HG02852 (cell line): Measurements from ENCODE around the gene KPTN.

ENCODE experiments used
- ATAC-seq: cut with Tn5 transposase; IDR thresholded peaks from one replicate; pipeline ENCODE4 v1.9.1; 2021; ENCODE audit warnings: mild to moderate bottlenecking, moderate library complexity; ENCODE audit not compliant: unreplicated experiment

The KPTN gene

DNA sequence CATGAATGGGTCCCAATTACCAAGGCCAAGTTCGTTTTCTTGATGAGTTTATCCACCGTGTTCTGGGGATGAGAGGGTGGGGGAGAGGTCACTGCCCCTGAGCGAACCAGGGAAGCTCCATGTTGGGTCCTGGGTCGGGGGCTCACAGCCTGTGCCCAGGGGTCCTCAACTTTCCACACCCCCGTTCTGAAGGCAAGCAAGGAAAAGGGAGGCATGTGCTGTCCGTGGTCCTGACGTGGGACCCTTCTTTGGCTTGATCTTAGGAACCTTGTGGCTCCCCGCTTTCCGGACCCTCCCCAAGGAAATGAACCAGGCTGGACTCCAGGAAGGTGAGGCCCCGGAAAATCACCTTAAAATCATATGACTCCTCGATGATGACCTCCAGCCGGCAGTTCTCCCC, 46.5 kb downstream of the KPTN start:
- ATAC-seq: no peak

DNA sequence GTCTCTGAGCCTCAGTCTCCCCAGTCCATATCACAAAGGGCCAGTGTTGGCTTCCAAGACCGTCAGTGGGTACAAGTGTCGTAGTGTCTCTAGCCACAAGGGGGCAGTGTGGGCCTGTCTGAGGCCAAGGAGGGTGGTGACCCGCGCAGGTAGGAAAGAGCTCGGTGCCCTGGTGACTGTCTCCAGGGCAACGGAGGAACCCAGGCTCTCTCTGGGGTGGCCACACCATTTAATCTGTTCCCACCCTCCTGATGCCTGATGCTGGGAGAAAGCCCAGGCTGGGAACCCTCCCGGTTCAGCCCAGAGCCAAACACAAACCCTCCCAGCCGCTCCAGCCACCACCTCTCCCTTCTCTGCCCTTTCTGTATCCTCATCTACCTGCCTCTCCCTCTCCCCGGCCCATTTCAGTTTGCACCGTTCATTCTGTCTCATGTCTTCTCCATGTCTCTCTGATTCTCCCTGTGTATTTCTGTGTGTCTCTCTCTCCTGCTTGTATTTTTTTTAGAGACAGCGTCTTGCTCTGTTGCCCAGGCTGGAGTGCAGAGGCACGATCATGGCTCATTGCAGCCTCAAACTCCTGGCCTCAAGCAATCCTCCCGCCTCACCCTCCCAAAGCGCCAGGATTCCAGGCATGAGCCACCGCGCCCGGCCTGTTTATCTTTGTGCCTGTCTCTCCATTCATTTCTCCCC, 47.2 kb downstream of the KPTN start:
- ATAC-seq: no peak

DNA sequence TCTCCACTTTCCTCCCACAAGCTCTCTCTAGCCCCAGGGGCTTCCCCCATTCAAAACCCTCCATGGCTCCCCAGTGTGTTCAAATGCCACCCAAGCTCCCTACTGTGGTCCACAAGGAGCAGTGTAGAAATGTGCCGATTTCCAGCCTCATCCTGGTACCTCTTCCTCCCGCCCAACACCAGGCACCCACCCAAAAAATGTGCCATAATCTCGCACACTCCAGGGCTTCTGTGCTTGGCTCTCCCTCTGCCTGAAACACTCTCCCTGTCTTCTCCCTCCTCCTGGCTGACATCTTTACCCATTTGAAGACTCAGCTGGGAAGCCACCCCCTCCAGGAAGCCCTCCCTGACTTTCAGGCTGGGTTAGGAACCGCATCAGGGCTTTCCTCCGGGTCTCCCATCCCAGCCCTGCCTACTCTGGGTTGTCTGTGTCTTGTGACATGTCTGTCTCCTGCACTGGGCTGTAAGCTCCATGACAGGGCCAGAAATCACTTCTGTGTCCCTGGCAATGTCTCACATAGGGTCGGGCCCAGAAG, 48.1 kb downstream of the KPTN start:
- no peak for ATAC-seq

DNA sequence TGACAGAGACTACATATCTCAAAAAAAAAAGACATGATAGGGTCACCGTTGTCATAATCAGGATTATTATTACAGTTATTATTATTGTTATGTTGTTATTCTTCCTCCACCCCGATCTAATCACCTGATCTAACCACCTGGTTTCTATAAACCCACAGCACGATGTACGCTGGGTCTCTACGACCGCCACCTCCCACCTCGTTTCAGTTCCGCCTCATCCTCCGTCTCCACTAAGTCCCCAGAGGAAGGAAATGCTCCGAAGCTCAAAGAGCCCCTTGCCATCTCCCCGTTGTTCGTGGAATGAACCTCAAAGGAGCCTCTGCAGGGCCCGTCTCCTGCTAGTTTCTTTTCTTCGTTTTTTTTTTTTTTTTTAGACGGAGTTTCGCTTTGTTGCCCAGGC, 48.8 kb downstream of the KPTN start:
- ATAC-seq: no peak

DNA sequence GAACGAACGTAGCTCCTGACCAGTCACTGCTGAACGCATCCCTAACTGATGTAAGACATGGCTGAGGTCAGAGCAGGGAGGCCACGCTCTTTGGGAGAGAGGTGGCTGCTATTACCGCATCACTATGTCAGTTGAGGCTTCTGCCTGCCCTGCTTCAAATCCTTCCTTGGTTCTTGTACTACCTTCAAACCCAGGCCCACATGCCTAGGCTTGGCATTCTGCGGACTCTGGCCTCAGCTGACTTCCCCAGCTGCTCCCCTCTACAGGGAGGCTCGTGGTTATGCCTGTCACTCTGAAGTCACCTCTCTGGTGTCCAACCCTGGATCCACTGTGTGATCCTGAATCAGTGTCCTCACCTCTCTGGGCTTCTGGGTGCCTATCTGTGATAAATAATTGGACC, 49.9 kb downstream of the KPTN start:
- no peak for ATAC-seq

DNA sequence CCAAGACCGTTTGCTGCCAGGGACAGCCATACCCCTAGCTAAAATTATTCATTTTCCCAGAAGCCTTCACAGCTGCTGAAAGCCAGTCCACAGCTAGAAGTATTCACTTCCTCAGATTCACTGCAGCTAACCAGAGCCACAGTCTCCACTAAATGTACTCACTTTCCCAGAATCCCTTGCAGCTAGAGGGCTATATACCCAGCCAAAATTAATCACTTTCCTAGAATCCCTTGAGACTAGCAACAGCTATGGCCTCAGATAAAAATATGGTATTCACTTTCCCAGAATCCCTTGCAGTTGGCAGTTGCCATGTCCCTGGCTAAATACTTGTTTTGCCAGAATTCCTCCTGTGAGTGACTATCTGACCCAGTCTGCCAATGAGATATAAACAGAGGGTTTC, 50.9 kb downstream of the KPTN start:
- ATAC-seq: no peak

DNA sequence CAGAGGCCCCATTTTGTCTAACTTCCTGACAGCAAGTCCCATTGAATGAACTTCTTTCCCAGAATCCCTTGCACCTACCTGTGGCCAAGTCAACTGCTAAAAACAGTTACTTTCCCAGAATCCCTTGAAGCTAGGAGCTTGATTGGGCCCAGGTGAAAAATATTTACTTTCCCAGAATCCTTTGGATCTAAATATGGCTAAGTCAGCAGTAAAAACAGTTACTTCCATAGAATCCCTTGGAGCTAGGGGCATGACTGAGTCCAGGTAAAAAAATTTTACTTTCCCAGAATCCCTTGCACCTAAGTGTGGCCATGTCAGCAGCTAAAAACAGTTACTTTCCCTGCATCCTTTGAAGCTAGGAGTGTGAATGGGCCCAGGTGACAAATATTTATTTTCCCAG, 51.5 kb downstream of the KPTN start:
- no peak for ATAC-seq

DNA sequence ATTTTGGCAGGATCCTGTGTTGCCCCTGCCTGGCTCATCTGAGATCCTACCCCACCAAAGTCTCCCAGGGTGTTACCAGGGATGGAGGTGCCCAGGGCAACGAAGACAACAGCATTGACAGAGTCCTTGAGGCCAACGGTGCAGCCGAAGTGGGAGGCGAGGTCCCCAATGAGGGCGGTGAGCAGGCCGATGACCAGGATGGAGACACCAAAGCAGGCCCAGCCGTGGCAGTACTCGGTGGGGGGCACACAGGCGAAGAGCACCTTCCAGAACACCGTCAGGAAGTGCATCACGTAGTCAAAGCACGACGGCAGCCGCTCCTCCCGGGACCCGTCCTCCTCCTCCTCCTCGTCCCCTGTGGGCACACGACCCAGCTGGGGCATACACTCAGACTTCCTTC, 51.9 kb downstream of the KPTN start:
- no peak for ATAC-seq

DNA sequence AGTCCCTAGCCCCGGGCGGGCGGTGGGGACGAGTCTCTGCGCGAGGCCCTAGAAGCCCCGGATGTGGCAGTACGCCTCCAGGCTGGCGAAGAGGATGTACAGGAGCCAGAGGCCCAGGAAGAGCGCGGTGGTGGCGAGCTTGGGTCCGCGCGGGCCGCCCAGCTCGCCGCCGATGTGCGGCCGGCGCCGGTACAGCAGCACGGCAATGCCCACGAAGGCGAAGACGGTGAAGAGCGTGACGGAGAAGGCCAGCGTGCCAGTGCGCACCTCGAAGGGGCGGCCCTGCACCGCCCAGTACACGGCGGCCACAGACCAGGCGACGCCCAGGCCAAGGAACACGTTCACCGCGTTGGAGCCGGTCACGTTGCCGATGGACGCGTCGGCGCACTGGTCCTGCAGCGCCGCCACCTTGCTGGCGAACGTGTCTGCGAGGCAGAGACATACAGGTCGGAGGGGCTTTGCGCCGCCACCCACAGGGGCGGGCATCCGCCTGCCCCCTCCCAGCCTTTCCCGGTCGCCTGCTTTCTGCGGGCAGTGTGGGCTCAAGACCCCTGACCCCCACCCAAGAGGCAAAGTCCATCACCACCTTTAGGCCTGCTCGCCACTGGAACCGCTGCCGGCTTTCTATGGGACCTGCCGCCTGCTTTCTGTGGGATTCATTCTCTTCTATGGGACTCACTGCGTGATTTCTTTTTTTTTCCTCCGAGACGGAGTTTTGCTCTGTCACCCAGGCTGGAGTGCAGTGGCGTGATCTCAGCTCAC, 53.8 kb downstream of the KPTN start:
- no peak for ATAC-seq

DNA sequence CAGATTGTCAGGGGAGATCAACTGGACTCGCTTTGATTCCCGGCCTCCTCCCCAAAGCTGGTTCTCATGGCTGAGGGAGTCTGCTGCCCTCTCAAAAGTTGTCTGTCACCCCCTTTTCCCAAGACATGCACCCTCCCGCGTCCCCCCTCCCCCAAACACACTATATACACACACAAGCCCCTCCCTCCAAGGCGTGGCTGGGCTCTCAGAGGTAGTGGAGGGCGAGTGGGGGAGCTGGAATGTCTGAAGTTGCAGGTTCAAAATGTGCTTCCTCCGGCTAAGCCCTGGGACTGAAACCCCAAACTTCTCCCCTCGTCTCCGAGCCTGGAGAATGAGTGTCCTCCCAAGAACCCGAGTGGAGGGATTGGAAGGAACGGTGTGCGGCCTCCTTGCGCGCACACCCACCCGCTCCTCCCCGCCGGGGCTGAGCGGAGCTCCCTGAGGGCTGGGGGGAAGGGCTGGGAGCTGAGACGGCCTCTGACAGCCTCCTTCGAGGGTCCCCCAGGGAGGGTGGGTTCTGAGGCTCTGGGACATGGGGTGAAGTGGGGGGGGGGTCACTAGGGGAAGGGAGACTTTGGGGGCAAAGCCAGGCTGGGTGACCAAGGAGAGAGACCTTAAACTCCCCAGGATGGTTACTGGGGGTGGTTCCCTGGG, 54.8 kb downstream of the KPTN start:
- no peak for ATAC-seq

DNA sequence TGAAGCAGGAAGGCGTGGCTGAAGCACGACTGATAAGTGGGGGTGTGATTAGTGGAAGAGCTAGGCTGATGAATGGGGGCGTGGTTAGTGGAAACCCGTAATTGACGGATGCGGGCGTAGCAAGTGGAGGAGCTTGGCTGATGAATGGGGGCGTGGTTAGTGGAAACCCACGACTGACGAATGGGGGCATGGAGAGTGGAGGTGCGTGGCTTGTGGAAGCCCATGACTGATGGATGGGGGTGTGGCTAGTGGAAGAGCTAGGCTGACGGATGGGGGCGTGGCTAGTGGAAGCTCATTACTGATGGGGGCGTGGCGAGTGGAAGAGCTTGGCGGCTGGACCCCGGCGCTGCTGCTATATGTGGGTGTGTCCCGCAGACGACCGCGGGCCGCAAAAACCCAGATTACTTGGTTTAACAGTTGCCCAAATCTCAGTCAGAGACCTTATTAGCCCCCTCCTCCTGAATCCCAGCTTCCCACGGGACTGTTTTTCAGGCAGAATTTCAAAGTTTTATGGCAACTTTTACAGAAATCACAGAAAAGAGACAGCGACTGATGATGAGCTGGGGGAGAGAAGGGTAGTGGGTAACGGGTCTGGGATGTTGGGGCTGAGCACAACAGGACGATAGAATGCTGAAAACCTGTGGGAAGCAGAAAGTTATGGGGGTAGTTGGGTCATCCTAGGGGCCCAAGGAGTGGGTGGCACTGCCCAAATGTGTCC, 55.7 kb downstream of the KPTN start:
- ATAC-seq: no peak

DNA sequence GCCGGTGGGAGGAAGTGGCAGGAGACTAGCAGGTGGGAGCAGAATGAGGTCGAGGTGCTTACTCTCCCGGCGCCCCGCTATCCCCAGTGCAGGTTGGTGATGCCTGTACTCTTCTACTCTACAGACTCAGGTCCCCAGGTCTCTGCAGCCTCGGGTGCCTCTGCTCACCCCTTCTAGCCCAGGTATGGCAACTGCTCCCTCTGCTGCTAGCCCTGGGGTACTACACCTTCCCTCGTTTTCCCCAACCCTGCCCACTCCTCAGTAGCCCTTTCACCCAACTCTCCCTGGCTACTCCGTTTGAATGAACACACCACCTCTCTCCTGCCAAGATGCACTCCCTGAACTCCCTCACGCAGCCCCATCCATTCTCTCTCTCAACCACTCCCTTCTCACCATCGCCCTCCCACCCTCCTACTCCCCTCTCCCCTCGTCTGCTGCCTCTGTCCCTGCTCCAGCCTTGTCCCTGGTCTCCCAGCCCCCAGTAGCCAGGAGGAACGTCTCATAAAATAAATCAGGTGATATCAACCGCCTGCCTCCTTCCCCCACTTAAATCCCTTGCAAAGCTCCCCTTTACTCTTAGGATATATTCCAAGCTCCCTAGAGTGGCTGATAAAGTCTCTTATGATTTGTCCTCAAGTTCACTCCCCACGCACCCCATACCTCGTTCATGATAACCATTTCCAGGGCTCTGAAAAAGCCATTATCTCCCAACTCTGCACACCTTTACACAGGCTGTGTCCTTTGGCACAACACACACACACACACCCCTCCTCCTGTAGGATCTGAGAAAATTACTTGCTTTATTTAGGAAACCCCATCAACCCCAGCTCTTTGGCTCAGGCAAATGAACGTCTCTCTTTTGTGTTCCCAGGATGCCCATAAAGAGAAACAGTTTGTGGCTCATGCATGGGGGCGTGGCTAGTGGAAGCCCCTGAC, 56.5 kb downstream of the KPTN start:
- no peak for ATAC-seq
